HCT116 (cell line): ENCODE results near the gene CD8A. TPM values are rescaled to one million over a fixed set of nuclear protein-coding genes. Genes with fewer than 3 reads are reported as not detected.

Experiments
- ATAC-seq: fragments of 200-7000 bp; cut with Tn5 transposase; 2 replicates; pipeline ENCODE4 v1.9.1; 2020; ENCODE audit warnings: mild to moderate bottlenecking, moderate library complexity
- BruUV-seq: library from RNA; stranded (reverse); fragments of 400-500 nt; replicated peaks from 2 replicates; lab custom pipeline; 2021; lab: Mats Ljungman, UMichigan
- CTCF ChIA-PET: fragments of 300-600 bp; sonication (Branson Sonifier 250); formaldehyde crosslinking; loops from one replicate; lab custom pipeline; 2021; ENCODE audit warnings: antibody characterized with exemption; lab: Charles Lee
- POLR2A ChIA-PET: fragments of 300-600, 350-600 bp; sonication (Branson Sonifier 250); formaldehyde crosslinking; loops from one replicate; lab custom pipeline; 2021; ENCODE audit warnings: antibody characterized with exemption; lab: Charles Lee
- RAD21 ChIA-PET, 2 experiments: fragments of 300-600 bp; sonication (Branson Sonifier 250); formaldehyde crosslinking; loops; one replicate each; lab custom pipeline; 2023; ENCODE audit warnings: low total read pairs in 2 of 2; ENCODE audit not compliant: uncharacterized antibody in 2 of 2, unreplicated experiment in 2 of 2, low non-redundant PET in 1 of 2; lab: Charles Lee
- DNase-seq: peaks from one replicate; pipeline ENCODE4 v3.0.0-alpha.2; 2010; ENCODE audit warnings: low read depth, low spot score
- H2AFZ ChIP-seq: fragments of 200-600 bp; shearing (Covaris generic), sonication (generic); 2 replicates; pipeline ENCODE4 v1.6.1; 2017; ENCODE audit warnings: low read depth, mixed run types, mixed read lengths, antibody characterized with exemption, low read length; ENCODE audit not compliant: poor library complexity, severe bottlenecking
- H3K27ac ChIP-seq: 2 replicates; pipeline ENCODE4 v1.5.1; 2012; ENCODE audit warnings: low read depth, low read length
- H3K27me3 ChIP-seq: fragments of 200-600 bp; sonication (generic); 2 replicates; pipeline ENCODE4 v1.6.1; 2016; ENCODE audit warnings: mixed run types, low read length, mixed read lengths; ENCODE audit not compliant: insufficient read depth
- H3K36me3 ChIP-seq, 2 experiments: fragments of 200-500 bp in 1 of 2; fragments of 200-600 bp in 1 of 2; sonication (Bioruptor generic) in 1 of 2; sonication (generic) in 1 of 2; 2 replicates each; pipeline versions ENCODE4 v1.5.1 to v1.6.1; 2014 to 2016; ENCODE audit warnings: low read length in 2 of 2, inconsistent platforms in 1 of 2, mixed read lengths in 1 of 2, mixed run types in 1 of 2; ENCODE audit not compliant: insufficient read depth in 2 of 2, control insufficient read depth in 1 of 2
- H3K4me1 ChIP-seq, 2 experiments: fragments of 200-600 bp in 1 of 2; sonication (generic) in 1 of 2; 2 replicates each; pipeline versions ENCODE4 v1.5.1 to v1.6.1; 2012 to 2017; ENCODE audit warnings: low read length in 2 of 2, inconsistent platforms in 1 of 2, mild to moderate bottlenecking in 1 of 2, mixed read lengths in 1 of 2, mixed run types in 1 of 2, moderate library complexity in 1 of 2; ENCODE audit not compliant: insufficient read depth in 2 of 2, control insufficient read depth in 1 of 2
- H3K4me2 ChIP-seq: fragments of 200-600 bp; sonication (generic); 2 replicates; pipeline ENCODE4 v1.6.1; 2017; ENCODE audit warnings: mixed run types, low read length, mixed read lengths
- H3K4me3 ChIP-seq, 2 experiments: fragments of 200-600 bp in 1 of 2; sonication (generic) in 1 of 2; replicated peaks in 1 of 2; 2 replicates each; pipeline ENCODE4 v1.5.1; 2011 to 2016; ENCODE audit warnings: low read length in 2 of 2, control low read depth in 1 of 2, low read depth in 1 of 2, mild to moderate bottlenecking in 1 of 2, mixed read lengths in 1 of 2, mixed run types in 1 of 2
- H3K79me2 ChIP-seq: fragments of 200-600 bp; sonication (generic); 2 replicates; pipeline ENCODE4 v1.6.1; 2017; ENCODE audit warnings: mild to moderate bottlenecking, mixed run types, low read length, moderate library complexity, mixed read lengths; ENCODE audit not compliant: insufficient read depth
- H3K9ac ChIP-seq: fragments of 200-600 bp; sonication (generic); 2 replicates; pipeline ENCODE4 v1.6.1; 2016; ENCODE audit warnings: low read length, mixed read lengths
- H3K9me2 ChIP-seq: fragments of 200-600 bp; sonication (generic), shearing (Covaris generic); 2 replicates; pipeline ENCODE4 v1.6.1; 2017; ENCODE audit warnings: mixed run types, mild to moderate bottlenecking, moderate library complexity; ENCODE audit not compliant: insufficient read depth
- H3K9me3 ChIP-seq, 2 experiments: fragments of 200-500 bp in 1 of 2; fragments of 200-600 bp in 1 of 2; sonication (Bioruptor generic) in 1 of 2; sonication (generic) in 1 of 2; 2 replicates each; pipeline ENCODE4 v1.6.1; 2014 to 2017; ENCODE audit warnings: low read length in 2 of 2, mixed read lengths in 2 of 2, inconsistent platforms in 1 of 2, low read depth in 1 of 2, mild to moderate bottlenecking in 1 of 2, mixed run types in 1 of 2, moderate library complexity in 1 of 2; ENCODE audit not compliant: control insufficient read depth in 1 of 2, insufficient read depth in 1 of 2
- H4K20me1 ChIP-seq: fragments of 200-600 bp; sonication (generic), shearing (Covaris generic); 2 replicates; pipeline ENCODE4 v1.6.1; 2017; ENCODE audit warnings: mixed run types, mild to moderate bottlenecking, moderate library complexity; ENCODE audit not compliant: insufficient read depth
- ATF3 ChIP-seq: IDR thresholded peaks from 2 replicates; pipeline ENCODE4 v1.6.1; 2012
- EGR1 ChIP-seq: IDR thresholded peaks from 2 replicates; pipeline ENCODE4 v1.6.1; 2012; ENCODE audit warnings: low read depth
- ELF1 ChIP-seq: IDR thresholded peaks from 2 replicates; pipeline ENCODE4 v1.6.1; 2012; ENCODE audit warnings: low read depth, borderline replicate concordance
- EZH2 ChIP-seq: fragments of 200-600 bp; sonication (generic); IDR thresholded peaks from 2 replicates; pipeline ENCODE4 v1.6.1; 2017; ENCODE audit warnings: antibody characterized with exemption, mixed run types
- FOSL1 ChIP-seq: IDR thresholded peaks from 2 replicates; pipeline ENCODE4 v1.6.1; 2012; ENCODE audit warnings: low read depth
- JUND ChIP-seq: IDR thresholded peaks from 2 replicates; pipeline ENCODE4 v1.6.1; 2012
- POLR2A ChIP-seq: IDR thresholded peaks from 2 replicates; pipeline ENCODE4 v1.7.0; 2011; ENCODE audit warnings: borderline replicate concordance; ENCODE audit not compliant: insufficient read depth, insufficient read length; ENCODE audit errors: extremely low read depth
- POLR2AphosphoS5 ChIP-seq: IDR thresholded peaks from 2 replicates; pipeline ENCODE4 v1.6.1; 2011; ENCODE audit warnings: mild to moderate bottlenecking, low read depth, low read length, moderate library complexity
- REST ChIP-seq: IDR thresholded peaks from 2 replicates; pipeline ENCODE4 v1.6.1; 2012; ENCODE audit warnings: low read depth
- TCF7L2 ChIP-seq: IDR thresholded peaks from 2 replicates; pipeline ENCODE4 v1.7.0; 2011; ENCODE audit warnings: borderline replicate concordance, inconsistent platforms; ENCODE audit not compliant: insufficient read depth, insufficient read length; ENCODE audit errors: extremely low read depth
- ZBTB33 ChIP-seq: IDR thresholded peaks from 2 replicates; pipeline ENCODE4 v1.6.1; 2011; ENCODE audit warnings: mild to moderate bottlenecking, low read length, moderate library complexity; ENCODE audit not compliant: insufficient replicate concordance; ENCODE audit errors: extremely low read depth
- ZFX ChIP-seq: fragments of 450-650 bp; IDR thresholded peaks from 2 replicates; pipeline ENCODE4 v1.6.1; 2017
- ZNF274 ChIP-seq: fragments of 200-500 bp; sonication (Bioruptor generic); IDR thresholded peaks from 2 replicates; pipeline ENCODE4 v1.6.1; 2014; ENCODE audit warnings: mild to moderate bottlenecking, low read depth, low read length, inconsistent platforms
- intact Hi-C: fragments of 100-400 bp; cut with micrococcal nuclease; formaldehyde crosslinking; loops from 2 replicates; pipeline ENCODE4 v1.10.0; 2022
- total RNA-seq: library from RNA; stranded (reverse); gene quantifications from one replicate; pipeline ENCODE4 v1.2.1, GENCODE V29; 2021; ENCODE audit not compliant: unreplicated experiment

Gene CD8A
- total RNA-seq, 1 experiment from 2014 or later: 0.76 TPM

GRCh38 chr2:86815611-86816010 is 24.9 kb upstream of the CD8A start:
- no peak for DNase-seq
- Histone ChIP-seq H3K9me3 (no peaks in the 10 kb centered on the region), H3K4me1 (no peaks in the 10 kb centered on the region), H3K9me2 (no peaks in the 10 kb centered on the region), H3K79me2 (no peaks in the 10 kb centered on the region), H3K9ac (no peak overlapping the region), H3K27me3 (no peaks in the 10 kb centered on the region), H3K36me3 (no peaks in the 10 kb centered on the region), H3K27ac (no peak overlapping the region), H2AFZ (no peak overlapping the region), H4K20me1 (no peaks in the 10 kb centered on the region), H3K4me3 (no peak overlapping the region), H3K4me2 (no peak overlapping the region)
- no TSS peak for BruUV-seq
- ChIA-PET RAD21 (no interaction called here), CTCF (no interaction called here), POLR2A (no interaction called here)
- ATAC-seq: no peak
- intact Hi-C loops: no loop called here
- TF ChIP-seq POLR2AphosphoS5 (no peak), EZH2 (no peak), REST (no peak), FOSL1 (no peak), ZFX (no peak), EGR1 (no peak), ZBTB33 (no peak), JUND (no peak), ATF3 (no peak), TCF7L2 (no peak), POLR2A (no peak), ELF1 (no peak), ZNF274 (no peak)
